ENCODE data around the gene GDPD4.

Gene GDPD4

DNA sequence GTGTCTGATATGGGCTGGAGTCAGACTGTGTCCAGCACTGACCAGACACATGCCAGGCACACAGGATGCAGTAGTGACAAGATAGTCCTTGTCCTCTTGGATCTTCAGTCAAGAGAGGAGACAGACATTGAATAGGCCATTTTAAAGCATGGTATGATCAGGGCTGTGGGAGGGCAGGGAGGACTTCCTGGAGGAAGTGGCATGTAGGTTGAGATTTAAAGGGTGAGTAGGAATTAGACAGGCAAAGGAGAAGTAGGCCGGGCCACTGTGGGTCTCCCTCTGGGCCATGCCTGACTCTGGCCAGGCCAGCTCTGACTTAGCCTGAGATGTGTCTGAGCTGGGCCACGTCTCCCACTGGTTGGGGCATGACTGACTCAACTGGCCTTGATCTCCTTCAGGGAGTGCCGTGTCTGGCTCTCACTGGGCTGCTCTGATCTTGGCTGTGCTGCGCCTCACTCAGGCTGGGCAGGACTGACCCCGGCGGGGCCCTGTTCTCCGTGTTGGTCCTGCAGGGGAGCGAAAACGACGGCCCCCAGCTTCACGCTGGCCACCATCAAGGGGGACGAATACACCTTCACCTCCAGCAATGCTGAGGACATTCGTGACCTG lies 102.2 kb downstream of the GDPD4 start:
- Histone ChIP-seq H3K27me3 (ENCODE audit: insufficient read depth, low read depth) (no peaks in the 10 kb centered on the region), H3K9ac (no peak overlapping the region), H3K27ac (no peak overlapping the region), H4K20me1 (ENCODE audit: insufficient read depth) (no peaks in the 10 kb centered on the region), H3K79me2 (ENCODE audit: insufficient read depth, low read depth) (no peaks in the 10 kb centered on the region), H3K4me3 (IDR thresholded peaks at IDR 0.05; ENCODE audit: insufficient read depth, low read depth, low read length) (no peak overlapping the region), H3K4me2 (no peak overlapping the region), H3K36me3 (ENCODE audit: insufficient read depth) (no peaks in the 10 kb centered on the region), H3K4me1 (ENCODE audit: low read depth, poor library complexity, severe bottlenecking) (no peaks in the 10 kb centered on the region), H2AFZ (ENCODE audit: low read depth) (no peak overlapping the region)
- TF ChIP-seq CTCF (conservative IDR thresholded peaks at IDR 0.05; ENCODE audit: low read depth, low read length), result no peak

GRCh38 chr11:77198440-77198849 lies 103.0 kb downstream of the GDPD4 start:
- Histone ChIP-seq H4K20me1 (ENCODE audit: insufficient read depth) (no peaks in the 10 kb centered on the region), H3K4me2 (no peak overlapping the region), H2AFZ (ENCODE audit: low read depth) (no peak overlapping the region), H3K79me2 (ENCODE audit: insufficient read depth, low read depth) (no peaks in the 10 kb centered on the region), H3K4me1 (ENCODE audit: low read depth, poor library complexity, severe bottlenecking) (no peaks in the 10 kb centered on the region), H3K4me3 (IDR thresholded peaks at IDR 0.05; ENCODE audit: insufficient read depth, low read depth, low read length) (no peak overlapping the region), H3K36me3 (ENCODE audit: insufficient read depth) (no peaks in the 10 kb centered on the region), H3K9ac (no peak overlapping the region), H3K27ac (no peak overlapping the region), H3K27me3 (ENCODE audit: insufficient read depth, low read depth) (no peaks in the 10 kb centered on the region)
- no peak; the same call in 1 of the 2 replicates for TF ChIP-seq CTCF (conservative IDR thresholded peaks at IDR 0.05; ENCODE audit: low read depth, low read length)

DNA sequence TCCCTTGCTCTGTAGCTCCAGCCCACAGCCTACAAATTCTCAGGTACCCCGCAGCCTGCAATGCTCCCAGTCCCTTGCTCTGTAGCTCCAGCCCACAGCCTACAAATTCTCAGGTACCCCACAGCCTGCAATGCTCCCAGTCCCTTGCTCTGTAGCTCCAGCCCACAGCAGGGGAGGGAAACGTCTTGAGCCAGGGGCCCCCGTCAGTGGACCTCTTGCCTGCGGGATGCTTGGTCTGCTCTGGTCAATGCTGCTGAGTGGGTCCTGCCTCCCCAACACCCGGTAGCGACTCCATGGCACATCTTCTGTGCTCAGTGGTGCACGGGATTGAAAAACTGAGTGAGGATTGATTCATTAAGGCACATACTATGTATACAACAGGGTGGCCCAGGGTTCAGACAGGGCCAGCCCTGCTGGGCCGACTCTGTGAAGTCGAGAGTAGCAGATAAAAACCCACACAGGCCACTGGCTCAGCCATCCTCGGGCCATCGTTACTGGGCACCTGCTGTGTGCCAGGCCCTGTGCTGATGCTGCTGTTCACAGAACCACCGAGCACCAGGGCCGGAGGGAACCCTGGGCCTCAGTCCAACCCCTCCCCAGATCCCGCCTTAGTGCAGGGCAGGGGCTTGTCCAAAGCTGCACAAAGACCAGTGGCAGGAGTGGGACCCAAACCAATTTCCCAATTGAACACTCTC lies 103.7 kb downstream of the GDPD4 start:
- Histone ChIP-seq H3K27ac (no peak overlapping the region), H3K4me1 (ENCODE audit: low read depth, poor library complexity, severe bottlenecking) (no peaks in the 10 kb centered on the region), H2AFZ (ENCODE audit: low read depth) (no peak overlapping the region), H3K36me3 (ENCODE audit: insufficient read depth) (no peaks in the 10 kb centered on the region), H3K79me2 (ENCODE audit: insufficient read depth, low read depth) (no peaks in the 10 kb centered on the region), H4K20me1 (ENCODE audit: insufficient read depth) (no peaks in the 10 kb centered on the region), H3K4me3 (IDR thresholded peaks at IDR 0.05; ENCODE audit: insufficient read depth, low read depth, low read length) (no peak overlapping the region), H3K4me2 (no peak overlapping the region), H3K9ac (no peak overlapping the region), H3K27me3 (ENCODE audit: insufficient read depth, low read depth) (no peaks in the 10 kb centered on the region)
- TF ChIP-seq CTCF (conservative IDR thresholded peaks at IDR 0.05; ENCODE audit: low read depth, low read length), result no peak

DNA sequence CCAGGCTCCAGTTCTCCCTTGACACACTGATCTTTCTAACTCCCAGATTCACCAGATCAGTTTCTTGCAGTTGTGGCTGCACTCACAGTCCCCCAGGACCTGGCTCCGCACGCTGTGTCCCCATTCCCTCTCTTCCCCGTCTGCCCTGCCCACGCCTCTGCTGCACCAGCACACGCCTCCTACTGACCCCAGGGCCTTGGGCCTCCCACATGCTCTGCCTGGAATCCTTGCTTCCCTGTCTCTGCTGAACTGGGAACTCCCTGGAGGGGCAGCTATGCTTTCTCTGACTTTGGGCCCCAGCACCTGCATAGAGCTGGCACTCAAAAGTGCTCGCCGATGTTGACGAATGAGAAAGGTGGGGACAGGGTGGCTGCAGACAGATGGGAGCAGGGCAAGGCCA lies 104.5 kb downstream of the GDPD4 start:
- Histone ChIP-seq H3K27me3 (ENCODE audit: insufficient read depth, low read depth) (no peaks in the 10 kb centered on the region), H3K79me2 (ENCODE audit: insufficient read depth, low read depth) (no peaks in the 10 kb centered on the region), H3K27ac (no peak overlapping the region), H3K36me3 (ENCODE audit: insufficient read depth) (no peaks in the 10 kb centered on the region), H3K4me2 (no peak overlapping the region), H3K9ac (no peak overlapping the region), H2AFZ (ENCODE audit: low read depth) (no peak overlapping the region), H4K20me1 (ENCODE audit: insufficient read depth) (no peaks in the 10 kb centered on the region), H3K4me3 (IDR thresholded peaks at IDR 0.05; ENCODE audit: insufficient read depth, low read depth, low read length) (no peak overlapping the region), H3K4me1 (ENCODE audit: low read depth, poor library complexity, severe bottlenecking) (no peaks in the 10 kb centered on the region)
- no peak for TF ChIP-seq CTCF (conservative IDR thresholded peaks at IDR 0.05; ENCODE audit: low read depth, low read length)

All from KMS-11 (cell line).